Upper lobe of left lung (tissue), 6 donors: ENCODE measurements around the gene TAX1BP3. TPM values are rescaled to one million over a fixed set of nuclear protein-coding genes. Genes with fewer than 3 reads are reported as not detected.
A peak's percentile ranks its signal among the peaks of the same experiment; 100 is the strongest.

Source experiments
- ATAC-seq, 2 donors: fragments of 200-7000 bp; cut with Tn5 transposase; one replicate each; pipeline ENCODE4 v1.9.1; 2022; ENCODE audit warnings: mild to moderate bottlenecking in 2 of 2, moderate library complexity in 2 of 2; ENCODE audit not compliant: low FRiP score in 2 of 2
- DNase-seq, 2 donors: peaks; one replicate each; pipeline ENCODE4 v3.0.0-alpha.2; 2019 to 2020
- H3K27ac ChIP-seq, 4 donors: fragments of 200-600 bp; sonication (generic); one replicate each; pipeline ENCODE4 v1.5.1; 2016 to 2019
- H3K27me3 ChIP-seq, 4 donors: fragments of 200-600 bp; sonication (generic); one replicate each; pipeline ENCODE4 v1.5.1; 2017 to 2019
- H3K36me3 ChIP-seq, 4 donors: fragments of 200-600 bp; sonication (generic); one replicate each; pipeline ENCODE4 v1.5.1; 2016 to 2019
- H3K4me1 ChIP-seq, 4 donors: fragments of 200-600 bp; sonication (generic); one replicate each; pipeline ENCODE4 v1.5.1; 2018 to 2019
- H3K4me3 ChIP-seq, 4 donors: fragments of 200-600 bp; sonication (generic); one replicate each; pipeline ENCODE4 v1.5.1; 2017 to 2019; ENCODE audit warnings: mild to moderate bottlenecking in 2 of 4, moderate library complexity in 1 of 4
- H3K9me3 ChIP-seq, 4 donors: fragments of 200-600 bp; sonication (generic); one replicate each; pipeline ENCODE4 v1.5.1; 2018 to 2019
- EP300 ChIP-seq, 4 donors: sonication (generic); formaldehyde crosslinking; IDR thresholded peaks; one replicate each; pipeline ENCODE4 v1.5.1; 2017; ENCODE audit warnings: antibody characterized with exemption in 4 of 4, control low read depth in 2 of 4
- POLR2A ChIP-seq, 4 donors: fragments of 450-650 bp; IDR thresholded peaks; one replicate each; pipeline ENCODE4 v1.5.1; 2016 to 2017; ENCODE audit warnings: antibody characterized with exemption in 4 of 4, mild to moderate bottlenecking in 2 of 4
- POLR2AphosphoS5 ChIP-seq, 2 donors: sonication (generic); formaldehyde crosslinking; IDR thresholded peaks; one replicate each; pipeline ENCODE4 v1.5.1; 2017; ENCODE audit warnings: antibody characterized with exemption in 2 of 2
- WGBS, 2 donors: methylation state at CpG; one replicate each; pipeline ENCODE4 v1.1.5; 2017 to 2018; 5-methylcytosine and 5-hydroxymethylcytosine counted together
- total RNA-seq, 6 donors: library from RNA; depleted of rRNA in 4 of 6; stranded (reverse); fragments of >200 nt in 4 of 6; gene quantifications; one replicate each; pipeline versions ENCODE4 v1.1.0 to v1.2.1, GENCODE V29; 2016 to 2021
- TF ChIP-seq, protein P1 (sequence below), 6 experiments: fragments of 450-650 bp in 4 of 6; fragments of 200-600 bp in 2 of 6; sonication (generic) in 2 of 6; IDR thresholded peaks; one replicate each; pipeline ENCODE4 v1.5.1; 2016 to 2019; ENCODE audit warnings: antibody characterized with exemption in 6 of 6
- donor health status: DM: no; HTN: no; CAD: no; lungs with moderate emphysema.
- donor health status: DM: no; HTN: yes; CAD: no; lungs with severe emphysema.

The TAX1BP3 gene
- total RNA-seq, 6 donors from 2014 or later, result 49.2 to 200 (median 126) TPM

DNA sequence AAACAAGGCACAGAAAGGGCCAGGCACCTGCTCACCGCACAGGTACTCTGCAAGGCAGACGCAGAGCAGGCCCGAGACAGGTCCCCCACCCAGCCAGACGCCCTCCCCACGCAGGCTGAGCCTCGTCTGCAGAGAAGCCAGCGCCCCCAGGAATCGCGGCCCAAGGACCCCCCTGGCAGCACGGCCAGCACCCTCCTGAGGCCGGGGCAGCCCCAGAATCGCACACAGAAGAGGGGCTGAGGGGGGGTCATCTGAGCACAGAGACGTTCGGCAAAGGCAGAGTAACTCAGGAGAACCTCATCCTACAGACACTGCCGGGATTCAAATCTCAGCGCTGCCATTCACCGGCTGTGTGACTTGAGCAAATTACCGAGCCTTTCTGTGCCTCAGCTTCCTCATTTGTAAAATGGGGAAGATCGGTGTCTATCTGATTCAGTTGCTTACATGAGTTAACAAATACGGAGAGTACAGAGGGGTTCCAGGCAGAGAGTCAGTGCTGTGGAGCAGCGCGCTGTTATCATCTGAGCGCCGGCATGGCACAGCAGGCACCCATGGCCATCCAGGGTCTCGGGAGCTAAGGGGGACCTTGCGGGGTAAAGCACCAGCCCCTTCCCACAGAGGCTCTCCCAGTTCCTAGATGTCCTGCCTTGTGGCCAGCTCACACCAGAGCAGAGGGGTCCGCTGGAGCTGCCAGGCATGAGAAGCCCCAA is 10.6 kb upstream of the TAX1BP3 start:
- no peaks in the 10 kb centered on the region for H3K4me1 ChIP-seq
- no peaks in the 10 kb centered on the region for H3K36me3 ChIP-seq
- WGBS, 2 donors, result 83 to 84% methylated on average over 11 to 27 of the region's 27 CpGs
- H3K9me3 ChIP-seq, result no peaks in the 10 kb centered on the region
- peak in 1 of 2 donors; percentile 9 for ATAC-seq
- H3K4me3 ChIP-seq, result no peak overlapping the region
- no peaks in the 10 kb centered on the region for H3K27me3 ChIP-seq
- no peak overlapping the region for H3K27ac ChIP-seq
- peak in 1 of 2 donors; percentile 62 for DNase-seq
- TF ChIP-seq EP300 (IDR thresholded peaks at IDR 0.05), result no peak
- TF ChIP-seq, protein P1, sequence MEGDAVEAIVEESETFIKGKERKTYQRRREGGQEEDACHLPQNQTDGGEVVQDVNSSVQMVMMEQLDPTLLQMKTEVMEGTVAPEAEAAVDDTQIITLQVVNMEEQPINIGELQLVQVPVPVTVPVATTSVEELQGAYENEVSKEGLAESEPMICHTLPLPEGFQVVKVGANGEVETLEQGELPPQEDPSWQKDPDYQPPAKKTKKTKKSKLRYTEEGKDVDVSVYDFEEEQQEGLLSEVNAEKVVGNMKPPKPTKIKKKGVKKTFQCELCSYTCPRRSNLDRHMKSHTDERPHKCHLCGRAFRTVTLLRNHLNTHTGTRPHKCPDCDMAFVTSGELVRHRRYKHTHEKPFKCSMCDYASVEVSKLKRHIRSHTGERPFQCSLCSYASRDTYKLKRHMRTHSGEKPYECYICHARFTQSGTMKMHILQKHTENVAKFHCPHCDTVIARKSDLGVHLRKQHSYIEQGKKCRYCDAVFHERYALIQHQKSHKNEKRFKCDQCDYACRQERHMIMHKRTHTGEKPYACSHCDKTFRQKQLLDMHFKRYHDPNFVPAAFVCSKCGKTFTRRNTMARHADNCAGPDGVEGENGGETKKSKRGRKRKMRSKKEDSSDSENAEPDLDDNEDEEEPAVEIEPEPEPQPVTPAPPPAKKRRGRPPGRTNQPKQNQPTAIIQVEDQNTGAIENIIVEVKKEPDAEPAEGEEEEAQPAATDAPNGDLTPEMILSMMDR (IDR thresholded peaks at IDR 0.05), result no peak
- TF ChIP-seq POLR2A (IDR thresholded peaks at IDR 0.05), result no peak
- TF ChIP-seq POLR2AphosphoS5 (IDR thresholded peaks at IDR 0.05), result no peak

DNA sequence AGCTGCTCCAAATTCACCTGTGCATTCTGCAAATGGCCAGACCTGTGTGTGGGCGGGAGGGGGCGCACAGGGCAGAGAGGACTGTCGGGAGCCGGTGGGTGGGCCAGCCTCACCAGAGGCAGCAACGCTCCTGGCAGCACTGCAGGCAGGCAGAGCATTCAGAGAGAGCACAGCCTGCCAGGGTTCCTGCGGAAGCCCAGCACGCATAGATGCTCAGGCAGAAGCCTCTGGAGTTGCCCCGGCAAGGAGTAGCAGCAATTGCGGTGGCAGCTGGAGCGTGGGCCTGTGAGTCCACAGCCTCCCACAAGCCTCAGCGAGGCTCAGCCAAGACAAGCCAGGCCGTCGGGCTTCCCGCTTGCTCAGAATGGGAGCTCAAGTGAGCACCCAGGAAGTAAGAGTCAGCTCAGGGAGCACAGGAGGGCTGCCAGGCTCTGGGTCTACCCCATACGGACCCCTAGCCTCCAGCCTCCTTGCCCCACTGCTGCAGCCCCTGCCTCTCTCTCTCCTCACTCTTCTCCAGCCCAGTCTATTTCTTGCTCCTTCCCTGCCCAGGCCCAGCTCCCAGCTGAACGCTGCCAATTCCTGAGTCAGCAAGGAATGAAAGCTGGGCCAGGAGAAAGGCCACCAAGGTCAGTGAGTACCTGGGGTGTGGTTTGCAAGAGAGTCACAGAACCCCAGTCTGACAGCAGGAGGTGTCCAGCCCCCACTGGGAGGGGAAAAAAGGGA is 9.9 kb upstream of the TAX1BP3 start:
- Histone ChIP-seq H3K4me1 (no peaks in the 10 kb centered on the region), H3K9me3 (no peaks in the 10 kb centered on the region), H3K4me3 (no peak overlapping the region), H3K36me3 (no peaks in the 10 kb centered on the region), H3K27me3 (no peaks in the 10 kb centered on the region), H3K27ac (no peak overlapping the region)
- ATAC-seq (no peak), DNase-seq (peak in 1 of 2 donors; percentile 68)
- WGBS, 2 donors, result 59 to 60% methylated on average over 2 to 14 of the region's 16 CpGs
- TF ChIP-seq POLR2AphosphoS5 (IDR thresholded peaks at IDR 0.05) (no peak), POLR2A (IDR thresholded peaks at IDR 0.05) (no peak), EP300 (IDR thresholded peaks at IDR 0.05) (no peak)
- TF ChIP-seq, protein P1 (IDR thresholded peaks at IDR 0.05), result no peak

DNA sequence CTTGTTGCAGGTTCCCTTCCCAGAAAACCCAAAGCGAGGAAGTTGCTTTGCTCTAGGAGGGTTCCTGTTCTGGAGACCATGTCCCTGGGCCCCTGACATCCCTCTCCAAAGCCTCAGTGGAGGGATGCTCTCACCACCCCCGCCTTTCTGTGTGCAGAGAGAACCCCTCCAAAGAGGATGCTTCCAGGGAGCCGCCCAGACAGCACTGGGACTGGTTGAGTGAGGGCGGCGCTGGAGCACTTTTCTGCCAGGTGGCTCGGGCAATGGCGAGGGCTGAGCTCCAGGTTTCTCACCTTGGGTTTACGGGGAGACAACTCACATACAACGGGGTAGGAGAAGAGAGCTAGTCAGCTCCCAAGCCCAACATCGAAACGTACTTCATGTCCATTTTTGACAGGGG is 7.5 kb upstream of the TAX1BP3 start:
- 81 to 82% methylated on average over 11 of the region's 11 CpGs for WGBS, 2 donors

DNA sequence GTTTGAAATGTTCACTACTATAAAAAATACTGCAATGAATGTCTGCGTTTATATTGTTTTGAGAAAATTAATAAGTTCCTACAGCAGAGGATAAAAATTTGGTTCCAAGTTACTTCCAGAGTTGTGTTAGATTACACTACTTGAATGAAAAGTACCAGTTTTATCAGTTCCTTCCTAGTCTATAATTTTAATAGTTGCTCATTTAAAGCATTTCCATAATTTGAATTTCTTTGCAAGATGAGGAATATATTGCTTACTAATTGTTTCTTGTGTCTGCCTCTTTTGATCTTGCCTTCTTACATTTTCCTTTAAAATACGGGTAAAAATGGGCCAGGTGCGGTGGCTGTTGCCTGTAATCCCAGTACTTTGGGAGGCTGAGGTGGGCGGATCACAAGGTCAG is 4.2 kb upstream of the TAX1BP3 start:
- no peak for TF ChIP-seq POLR2A (IDR thresholded peaks at IDR 0.05)
- TF ChIP-seq POLR2AphosphoS5 (IDR thresholded peaks at IDR 0.05), result no peak
- TF ChIP-seq EP300 (IDR thresholded peaks at IDR 0.05), result no peak
- TF ChIP-seq, protein P1 (IDR thresholded peaks at IDR 0.05), result no peak
- H3K4me1 ChIP-seq, result peaks cover 12 to 18% (median 13%) of the 10 kb centered on the region in 4 donors
- ATAC-seq, result no peak
- peaks cover 0 to 7% (median 2%) of the 10 kb centered on the region in 4 donors for H3K36me3 ChIP-seq
- no peak overlapping the region for H3K27ac ChIP-seq
- 93 to 96% methylated on average over 4 of the region's 4 CpGs for WGBS, 2 donors
- H3K4me3 ChIP-seq, result no peak overlapping the region
- H3K9me3 ChIP-seq, result no peaks in the 10 kb centered on the region
- no peaks in the 10 kb centered on the region for H3K27me3 ChIP-seq
- no peak for DNase-seq

More for the DNA sequence above, 7.5 kb upstream of the TAX1BP3 start:
- TF ChIP-seq POLR2AphosphoS5 (IDR thresholded peaks at IDR 0.05), result no peak
- TF ChIP-seq EP300 (IDR thresholded peaks at IDR 0.05), result no peak
- TF ChIP-seq, protein P1 (IDR thresholded peaks at IDR 0.05), result no peak
- TF ChIP-seq POLR2A (IDR thresholded peaks at IDR 0.05), result no peak
- ATAC-seq, result peak in 1 of 2 donors; percentile 41
- Histone ChIP-seq H3K27me3 (no peaks in the 10 kb centered on the region), H3K9me3 (no peaks in the 10 kb centered on the region), H3K36me3 (peaks cover 0 to 7% (median 2%) of the 10 kb centered on the region in 4 donors), H3K27ac (no peak overlapping the region), H3K4me1 (no peaks in the 10 kb centered on the region), H3K4me3 (no peak overlapping the region)
- DNase-seq, result peak in 1 of 2 donors; percentile 24
